Middle frontal gyrus (tissue), 1 donor: Measurements from ENCODE around the gene KIAA0753.
"Not testable (repeated sequence)": the region's sequence is repeated elsewhere in the genome, so short reads cannot be mapped to it uniquely, and the experiment has no call there.

Experiments used
- DNase-seq: peaks from one replicate; pipeline ENCODE4 v3.0.0-alpha.2; 2015; ENCODE audit warnings: low spot score; ENCODE audit errors: extremely low spot score

KIAA0753 gene

DNA sequence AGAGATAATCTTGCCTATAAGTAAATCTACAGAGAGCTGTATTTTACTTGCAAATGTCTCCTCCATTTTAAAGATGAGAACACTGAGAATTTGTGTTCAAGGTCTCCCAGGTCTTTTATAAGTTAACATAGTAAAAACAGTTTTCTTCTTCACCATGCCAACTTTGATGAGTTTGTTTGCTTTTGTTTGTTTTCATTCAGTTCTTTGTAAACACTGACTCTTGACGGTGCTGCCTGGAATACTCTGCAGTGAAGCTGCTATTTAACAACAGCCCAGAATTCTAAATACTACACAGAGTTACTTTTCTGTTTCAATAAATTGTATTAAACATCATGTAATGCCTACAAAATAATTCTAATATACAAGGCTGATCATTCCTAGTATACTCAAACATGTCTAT is 42.8 kb downstream of the KIAA0753 start:
- no peak for DNase-seq

DNA sequence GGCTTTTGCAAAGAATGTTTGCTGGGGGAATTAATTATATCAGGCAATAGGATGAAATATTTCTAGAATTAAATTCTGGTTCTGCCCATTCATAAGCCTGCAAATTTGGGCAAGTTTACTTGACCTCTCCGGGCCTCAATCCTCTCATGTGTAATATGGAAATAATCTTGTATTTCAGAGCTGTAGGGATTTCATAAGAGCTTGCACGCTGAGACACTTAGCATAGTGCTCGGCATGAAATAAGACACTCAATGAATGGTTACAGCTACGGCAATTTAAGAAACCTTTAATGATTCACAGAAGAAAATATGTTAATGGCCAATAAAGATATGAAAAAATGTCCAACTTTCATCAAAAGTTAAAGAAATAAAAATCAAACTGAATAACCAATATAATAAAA is 43.6 kb downstream of the KIAA0753 start:
- DNase-seq, result no peak

DNA sequence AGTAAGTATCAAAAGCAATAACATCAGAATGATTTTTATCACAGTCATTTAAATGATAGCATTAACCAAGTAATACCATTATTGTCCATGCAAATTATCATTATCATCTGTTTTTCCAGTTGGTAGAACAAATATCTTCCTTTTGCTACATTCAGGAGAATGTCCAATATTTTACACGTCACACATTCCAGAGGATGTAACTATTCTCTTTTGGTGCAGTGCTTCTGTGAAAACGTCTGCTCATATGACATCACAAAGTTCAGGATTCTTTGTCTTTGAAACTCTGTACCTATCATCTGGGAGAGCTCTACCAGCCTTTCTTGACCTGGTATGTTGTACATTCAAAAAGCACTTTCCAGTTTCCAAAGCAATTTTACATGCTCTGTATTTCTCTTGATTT is 44.0 kb downstream of the KIAA0753 start:
- DNase-seq, result no peak

DNA sequence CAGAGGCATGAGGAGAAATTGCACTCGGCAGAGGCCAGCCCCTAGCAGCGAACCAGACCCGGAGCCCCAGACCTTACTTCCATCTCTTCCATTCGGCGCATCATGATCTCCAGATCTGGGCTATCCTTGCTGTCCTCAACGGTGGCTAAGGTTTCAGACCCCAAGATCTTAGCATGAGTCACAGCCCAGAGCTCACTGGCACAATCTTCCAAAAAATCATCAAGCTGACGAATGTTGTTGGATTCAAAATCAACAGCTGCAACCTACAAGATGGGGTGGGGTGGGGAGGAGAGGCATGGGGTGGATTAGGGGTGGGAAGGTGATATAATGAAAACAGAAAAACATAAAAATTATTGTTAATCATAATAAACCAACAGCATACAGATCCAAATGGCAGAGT is 44.4 kb downstream of the KIAA0753 start:
- DNase-seq, result no peak

DNA sequence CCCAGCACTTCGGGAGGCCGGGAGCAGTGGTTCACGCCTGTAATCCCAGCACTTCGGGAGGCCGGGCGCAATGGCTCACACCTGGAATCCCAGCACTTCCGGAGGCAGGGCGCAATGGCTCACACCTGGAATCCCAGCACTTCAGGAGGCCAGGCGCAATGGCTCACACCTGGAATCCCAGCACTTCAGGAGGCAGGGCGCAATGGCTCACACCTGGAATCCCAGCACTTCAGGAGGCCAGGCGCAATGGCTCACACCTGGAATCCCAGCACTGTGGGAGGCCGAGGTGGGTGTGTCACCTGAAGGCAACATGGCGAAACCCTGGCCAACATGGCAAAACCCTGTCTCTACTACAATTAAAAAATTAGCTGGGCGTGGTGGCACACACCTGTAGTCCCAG is 47.1 kb downstream of the KIAA0753 start:
- DNase-seq, result not testable (repeated sequence)

DNA sequence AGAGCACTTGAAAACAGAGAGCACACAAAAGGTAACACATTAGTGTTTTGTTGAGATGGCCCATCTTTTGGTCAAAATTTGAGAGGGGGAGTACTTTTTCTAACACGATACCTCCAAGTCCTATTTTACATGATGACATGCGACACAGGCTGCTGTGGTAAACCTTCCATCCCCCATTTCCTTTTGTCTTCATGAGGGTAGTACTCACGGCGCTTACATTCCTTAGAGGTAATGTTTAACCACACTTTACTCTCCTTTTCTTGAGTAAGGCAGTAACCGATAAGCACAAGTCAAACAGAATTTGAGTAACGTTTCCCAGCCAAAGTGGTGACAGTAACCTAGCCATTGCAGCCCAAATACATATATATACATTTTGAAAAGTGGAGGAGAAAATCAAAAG is 48.3 kb downstream of the KIAA0753 start:
- no peak for DNase-seq

DNA sequence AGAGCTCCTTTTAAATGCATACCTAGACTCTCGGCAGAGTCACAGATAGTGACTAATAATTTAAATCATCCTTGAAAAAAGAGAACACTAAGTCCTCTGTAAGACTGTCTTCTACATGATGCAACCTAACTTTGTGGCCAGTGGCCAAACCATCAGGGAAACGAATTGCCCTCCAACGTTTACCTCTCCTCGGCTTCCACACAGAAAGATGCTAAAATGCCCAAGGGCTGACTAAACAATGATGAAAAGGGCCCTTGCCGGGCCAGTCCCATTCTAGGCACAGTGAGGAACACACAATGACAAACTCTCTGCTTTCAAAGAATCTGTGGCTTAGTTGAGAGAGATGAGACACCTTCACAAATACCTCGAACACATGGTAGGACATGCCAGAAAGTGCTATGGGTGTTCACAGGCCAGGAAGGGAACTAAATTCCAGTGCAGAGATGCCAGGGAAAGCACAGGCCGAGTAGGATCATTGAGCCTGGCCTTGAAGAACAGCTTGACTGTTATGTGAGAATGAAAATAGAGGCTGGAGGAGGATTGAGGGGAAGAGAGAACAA is 48.8 kb downstream of the KIAA0753 start:
- DNase-seq, result no peak

DNA sequence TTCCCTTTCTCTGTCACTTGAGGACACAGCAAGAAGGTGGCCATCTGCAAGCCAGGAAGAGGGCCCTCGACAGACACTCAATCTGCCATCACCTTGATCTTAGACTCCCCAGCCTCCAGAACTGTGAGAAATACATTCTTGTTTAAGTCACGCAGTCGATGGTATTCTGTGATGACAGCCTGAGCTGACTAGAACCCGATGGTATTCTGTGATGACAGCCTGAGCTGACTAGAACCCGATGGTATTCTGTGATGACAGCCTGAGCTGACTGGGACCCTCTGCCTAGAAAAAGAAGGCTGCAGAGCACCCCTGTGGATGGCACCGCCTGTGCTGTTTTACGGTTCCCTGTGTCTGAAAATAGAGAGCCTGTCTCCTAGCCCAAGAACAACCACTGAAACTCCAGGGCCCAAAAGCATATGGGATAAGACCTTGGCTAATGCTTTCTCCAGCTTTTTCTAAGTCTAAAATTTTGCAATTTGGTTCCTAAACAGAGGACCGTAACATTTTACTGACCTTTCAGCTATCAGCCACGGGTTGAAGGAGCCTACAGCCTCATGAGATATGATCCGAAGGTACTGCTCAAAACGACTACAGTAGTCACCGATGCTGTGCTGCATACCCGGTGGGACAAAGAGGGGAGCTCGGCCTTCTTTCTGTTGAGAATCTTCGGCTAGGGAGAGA is 51.1 kb downstream of the KIAA0753 start:
- no peak for DNase-seq

DNA sequence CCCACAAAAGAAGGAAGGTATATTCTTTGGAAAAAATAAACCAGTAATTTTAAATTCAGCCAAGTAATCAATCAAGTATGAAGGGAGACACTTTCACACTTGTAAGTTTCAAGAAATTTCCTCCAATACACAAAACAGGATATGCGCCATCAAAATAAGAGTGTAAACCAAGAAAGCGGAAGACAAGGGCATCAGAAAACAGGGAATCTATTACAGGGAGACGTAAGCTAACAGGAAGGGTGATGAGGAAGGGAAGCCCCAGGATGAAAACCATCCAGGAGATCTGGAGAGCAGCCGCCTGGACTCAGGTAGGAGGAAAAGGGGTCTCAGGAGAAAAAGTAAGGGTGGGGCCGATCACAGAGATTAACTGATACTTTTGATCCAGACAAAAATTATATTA is 52.3 kb downstream of the KIAA0753 start:
- no peak for DNase-seq

DNA sequence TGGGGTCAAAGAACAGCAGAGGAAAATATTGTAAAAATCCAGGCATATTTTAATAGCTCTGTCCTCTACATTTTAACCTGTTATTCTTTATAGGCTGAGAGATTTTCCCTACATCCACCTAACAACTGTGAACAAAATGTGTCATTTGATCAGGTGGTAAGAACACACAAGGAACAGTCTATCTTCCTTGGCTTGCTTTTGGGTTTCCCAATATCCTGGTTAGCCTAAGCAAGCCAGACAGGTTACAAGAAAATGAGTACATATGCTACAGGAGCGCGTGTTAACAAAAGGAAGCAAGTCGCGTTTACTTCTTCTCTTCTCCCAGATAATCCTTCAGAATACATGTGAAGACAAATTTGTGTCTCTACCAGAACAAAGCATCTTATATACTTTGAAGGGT is 53.2 kb downstream of the KIAA0753 start:
- no peak for DNase-seq

DNA sequence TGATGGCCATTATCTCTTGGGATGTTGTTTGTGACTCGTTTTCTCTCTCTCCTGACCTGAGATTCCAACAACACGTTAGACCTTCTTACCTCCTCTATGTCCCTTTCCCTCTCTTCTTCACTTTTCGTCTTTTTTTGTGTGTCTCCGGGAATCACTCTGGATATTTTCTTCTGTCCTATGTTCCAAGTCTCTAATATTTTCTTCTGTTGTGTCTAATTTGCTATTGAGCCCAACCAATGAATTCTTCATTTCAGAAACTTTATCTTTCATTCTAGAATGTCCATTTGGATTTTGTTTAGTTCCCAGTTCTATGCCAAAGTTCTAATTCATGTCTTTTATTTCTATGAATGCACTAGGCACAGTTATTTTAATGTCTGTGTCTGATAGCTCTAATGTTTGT is 57.1 kb downstream of the KIAA0753 start:
- DNase-seq, result no peak

DNA sequence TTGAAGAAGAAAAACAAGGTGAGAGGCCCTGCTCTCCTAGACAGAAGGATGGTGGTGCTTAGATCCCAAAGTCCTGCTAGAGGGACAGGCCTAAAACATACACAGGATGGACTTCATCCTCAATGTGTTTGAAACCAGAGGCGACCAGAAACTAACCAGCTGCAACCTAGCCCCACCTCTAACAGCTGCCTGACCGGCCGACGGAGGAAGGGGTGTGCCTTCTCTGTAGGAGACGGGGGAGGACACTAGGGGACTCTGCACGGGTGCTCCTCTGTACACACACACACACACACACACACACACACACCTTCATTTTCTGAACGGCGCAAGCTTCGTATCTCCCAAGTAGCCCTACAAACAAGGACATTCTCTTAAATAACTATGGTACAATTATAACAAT is 59.9 kb downstream of the KIAA0753 start:
- DNase-seq, result no peak

DNA sequence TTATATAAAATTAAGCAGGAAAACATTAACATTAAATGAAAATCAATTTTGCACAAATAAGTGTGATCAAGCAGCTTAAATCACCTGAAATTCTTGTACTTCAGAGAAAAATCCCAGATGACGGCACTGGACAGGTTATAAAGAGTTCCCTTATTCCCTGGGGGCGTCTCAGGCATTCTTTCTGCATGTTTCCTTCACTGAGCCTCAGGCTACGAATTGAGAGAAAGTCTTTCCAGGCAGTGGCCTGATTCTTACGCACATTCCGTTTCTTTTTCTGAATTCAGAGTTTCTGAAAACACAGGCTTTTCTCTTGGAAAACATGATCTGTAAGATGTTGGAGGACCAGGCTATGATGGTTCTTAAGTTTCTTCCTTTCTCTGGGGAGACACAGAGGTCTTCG is 62.0 kb downstream of the KIAA0753 start:
- DNase-seq, result no peak

DNA sequence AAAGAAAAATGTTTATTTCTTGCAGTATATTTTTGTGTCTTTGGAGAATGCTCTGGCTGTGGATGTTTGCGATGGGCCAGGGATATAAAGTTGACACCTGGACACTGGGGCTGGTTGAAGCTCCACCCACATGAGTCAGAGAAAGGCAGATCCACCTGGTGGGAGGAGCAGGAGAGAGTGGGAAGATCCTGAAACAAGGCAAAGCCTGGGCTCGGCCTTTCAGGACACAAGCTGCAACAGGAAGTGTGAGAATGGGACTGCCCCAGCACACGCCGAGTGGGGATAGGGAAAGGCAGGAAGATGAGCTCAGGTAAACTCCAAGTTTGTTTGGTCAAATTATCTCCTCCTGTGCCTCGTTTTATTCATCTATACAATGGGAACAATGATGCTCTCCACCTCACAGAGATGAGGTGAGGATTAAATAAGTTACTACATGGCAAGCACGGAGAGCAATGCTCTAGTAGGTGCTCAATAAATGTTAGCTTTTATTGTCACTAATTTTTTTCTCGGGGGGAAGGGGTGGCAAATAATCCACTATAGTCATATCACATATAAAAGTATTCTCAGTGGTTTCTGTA is 62.7 kb downstream of the KIAA0753 start:
- DNase-seq, result no peak

DNA sequence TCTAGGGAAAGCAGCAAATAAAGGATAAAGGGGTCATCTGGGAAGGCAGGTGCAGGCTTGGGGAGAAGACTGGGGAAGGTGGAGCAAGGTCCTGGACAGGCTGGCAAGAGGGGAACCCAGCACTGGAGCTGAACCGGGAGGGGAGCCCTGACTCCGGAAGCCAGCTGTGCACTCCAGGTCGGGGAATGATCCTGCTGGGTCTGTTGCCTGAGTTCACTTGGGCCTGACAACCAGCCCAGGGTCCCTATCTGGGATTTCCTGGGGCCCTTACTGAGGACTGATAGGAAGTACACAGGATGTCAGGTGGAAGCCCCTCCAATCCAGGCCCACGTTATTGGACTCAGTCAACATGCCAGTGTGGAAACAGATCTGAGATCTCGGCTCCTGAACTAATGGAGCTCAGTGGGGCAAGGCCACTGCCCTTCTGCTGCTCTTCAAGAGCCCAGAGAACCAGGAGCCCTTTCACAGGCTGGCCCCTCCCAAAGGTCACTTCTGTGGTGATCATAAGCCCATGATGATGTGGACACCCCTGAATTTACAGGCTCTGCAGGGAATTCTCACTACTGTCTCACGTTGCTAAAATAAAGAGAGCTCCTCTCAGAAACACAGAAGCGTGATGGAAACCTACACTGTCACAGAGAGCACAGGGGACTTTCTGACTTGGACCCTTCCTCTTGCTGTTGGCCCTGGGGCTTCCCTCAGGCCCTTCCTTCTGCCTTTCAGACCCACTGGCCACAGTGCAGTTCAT is 64.3 kb downstream of the KIAA0753 start:
- DNase-seq, result no peak

DNA sequence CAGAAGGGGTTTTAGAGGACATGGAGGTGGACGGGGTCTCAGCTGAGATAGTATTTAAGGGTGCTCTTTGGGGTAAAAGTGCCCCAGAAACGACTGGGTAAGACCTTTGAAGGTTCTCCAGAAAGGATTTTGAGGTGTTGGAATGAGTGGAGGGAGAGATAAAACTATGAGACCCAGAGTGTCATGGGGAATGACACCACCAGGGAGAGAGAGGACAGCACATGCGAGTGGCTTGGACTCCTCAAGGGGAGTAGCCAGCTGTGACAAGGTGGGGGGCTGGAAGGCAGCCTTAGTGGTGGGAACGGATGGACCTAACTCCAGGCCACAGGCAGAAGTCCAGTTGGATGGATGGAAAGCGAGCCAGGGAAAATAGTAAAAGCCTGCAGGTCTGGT is 64.9 kb downstream of the KIAA0753 start:
- DNase-seq, result no peak

DNA sequence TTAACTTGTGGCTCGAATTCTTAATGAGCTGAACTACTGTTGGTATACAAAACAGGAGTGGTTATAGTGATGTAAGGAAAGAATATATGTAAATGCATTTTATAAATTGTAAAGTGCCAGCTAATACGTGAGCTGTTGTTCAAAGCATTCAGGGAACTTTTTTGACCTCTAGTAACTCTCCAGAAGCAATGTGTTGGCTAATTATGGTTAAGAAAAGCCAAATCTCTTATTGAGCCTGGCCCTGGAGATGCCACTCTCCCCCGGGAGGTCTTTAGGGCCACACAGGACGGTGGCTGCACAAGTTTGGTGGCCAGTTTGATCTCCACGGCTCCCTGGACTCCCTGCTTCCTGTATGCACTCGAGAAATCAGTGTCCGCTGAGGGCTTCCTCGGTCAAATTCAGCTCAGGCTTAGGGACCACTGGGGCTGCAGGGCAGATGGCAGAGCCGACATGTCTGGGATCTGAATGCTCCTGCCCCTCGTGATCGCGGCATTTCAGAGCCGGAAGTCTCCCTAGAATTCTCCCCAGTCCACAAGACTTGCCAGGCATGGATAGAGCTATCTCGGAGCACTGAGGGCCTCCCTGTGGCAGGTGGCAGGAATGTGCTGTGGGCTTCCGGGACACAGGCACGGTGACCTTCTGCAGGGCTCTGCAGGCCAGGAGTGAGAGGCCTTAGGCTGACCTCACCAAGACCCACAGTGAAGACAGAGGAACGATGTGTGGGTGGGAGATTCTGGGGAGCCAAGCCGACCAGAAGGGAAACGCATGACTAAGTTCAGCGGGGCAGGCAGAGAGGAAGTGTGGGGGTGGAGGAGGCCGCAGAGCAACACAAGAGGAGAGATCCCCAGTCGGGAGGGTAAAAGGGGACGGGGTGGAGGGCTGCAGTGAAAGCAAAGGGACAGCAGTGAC is 65.6 kb downstream of the KIAA0753 start:
- no peak for DNase-seq

DNA sequence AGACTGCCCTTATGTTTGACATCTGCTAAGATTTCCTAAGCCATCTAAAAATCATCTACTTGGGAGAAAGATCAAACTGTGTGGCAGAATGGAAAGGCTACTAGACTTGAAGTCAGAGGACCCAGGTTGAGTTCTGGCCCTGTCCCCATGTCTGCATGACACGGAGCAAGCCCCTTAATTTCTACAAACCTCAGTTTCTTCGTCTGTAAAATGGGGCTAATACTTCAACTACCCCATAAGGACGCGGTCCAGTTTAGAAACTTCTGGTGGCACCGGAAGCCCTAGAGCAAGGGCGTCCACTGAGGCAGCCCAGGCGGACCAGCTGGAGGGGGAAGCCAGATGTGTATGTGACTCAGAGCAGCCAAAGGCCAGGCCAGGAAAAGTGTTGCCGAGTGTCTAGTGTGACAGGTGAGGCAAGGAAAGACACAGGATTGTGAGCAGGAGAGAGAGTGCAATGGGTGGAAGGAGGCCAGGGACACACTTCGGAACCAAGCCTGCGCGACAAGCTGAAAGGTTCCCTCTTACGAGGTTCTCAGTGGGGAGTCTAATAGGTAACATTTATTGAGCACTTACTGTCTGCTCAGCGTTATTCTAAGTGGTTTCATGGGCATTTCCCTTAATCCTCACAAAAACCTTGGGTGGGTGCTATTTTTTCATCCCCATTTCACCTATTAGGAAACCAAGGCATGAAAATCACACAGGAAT is 66.4 kb downstream of the KIAA0753 start:
- DNase-seq, result no peak

DNA sequence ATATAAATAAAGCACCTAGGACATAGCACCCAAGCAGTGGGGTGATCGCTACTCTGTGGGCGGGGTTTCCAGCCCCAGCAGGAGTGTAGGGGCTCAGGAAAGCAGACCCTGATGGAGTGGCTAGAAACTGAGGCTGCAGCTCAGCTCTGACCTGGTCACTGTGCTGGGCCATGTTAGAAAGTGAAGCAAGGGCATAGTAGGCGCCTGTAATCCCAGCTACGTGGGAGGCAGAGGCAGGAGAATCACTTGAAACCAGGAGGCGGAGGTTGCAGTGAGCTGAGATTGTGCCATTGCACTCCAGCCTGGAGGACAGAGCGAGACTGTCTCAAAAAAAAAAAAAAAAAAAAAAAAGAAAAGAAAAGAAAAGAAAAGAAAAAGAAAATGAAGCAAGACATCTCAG is 67.0 kb downstream of the KIAA0753 start:
- DNase-seq, result not testable (repeated sequence)

DNA sequence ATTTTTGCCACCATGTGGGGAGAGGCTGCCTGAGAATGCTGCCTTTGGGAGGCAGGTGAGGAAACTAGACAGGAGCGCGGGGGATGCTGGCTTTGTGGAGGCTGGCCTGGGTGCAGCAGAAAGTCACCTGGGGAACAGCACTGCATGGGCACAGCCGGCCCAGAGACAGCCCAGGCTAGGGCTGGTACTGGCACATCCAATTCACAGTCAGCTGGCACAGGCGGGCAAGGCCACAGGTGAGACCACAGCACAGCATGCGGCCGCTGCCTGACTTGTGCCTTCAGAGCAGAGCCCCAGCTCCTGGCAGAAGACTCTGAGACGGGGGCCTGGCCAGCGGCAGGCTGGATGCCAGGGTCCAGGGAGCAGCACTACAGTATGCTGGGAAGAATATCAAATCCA is 67.5 kb downstream of the KIAA0753 start:
- DNase-seq, result no peak

DNA sequence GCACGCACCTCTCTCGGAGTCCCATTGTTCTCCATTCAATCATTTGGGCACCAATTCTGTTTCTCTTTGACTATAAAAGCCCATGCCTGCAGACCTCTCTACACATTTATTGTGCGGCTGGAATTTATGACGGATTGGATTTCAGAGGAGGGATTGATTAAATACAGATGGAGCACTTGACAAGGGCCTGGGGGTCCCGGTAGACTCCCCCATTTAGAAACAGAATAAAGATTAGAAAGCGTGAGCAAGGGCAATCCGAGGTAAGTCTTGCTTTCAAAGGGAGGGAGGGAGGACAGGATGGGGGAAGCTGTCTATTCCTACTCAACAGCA is 69.1 kb downstream of the KIAA0753 start:
- DNase-seq, result no peak
